Vagina (tissue), 2 donors: Measurements from ENCODE around the gene UTP11. TPM values are rescaled to one million over a fixed set of nuclear protein-coding genes. Genes with fewer than 3 reads are reported as not detected.

Experiments used
- DNase-seq, 2 donors: peaks; one replicate each; pipeline ENCODE4 v3.0.0-alpha.2; 2017; ENCODE audit errors: extremely low spot score in 2 of 2
- H3K27ac ChIP-seq: fragments of 200-600 bp; sonication (generic); one replicate; pipeline ENCODE4 v1.5.1; 2019
- H3K27me3 ChIP-seq: fragments of 200-600 bp; sonication (generic); one replicate; pipeline ENCODE4 v1.5.1; 2019
- H3K36me3 ChIP-seq, 2 donors: fragments of 200-600 bp; sonication (generic); one replicate each; pipeline ENCODE4 v1.5.1; 2017 to 2019
- H3K4me1 ChIP-seq: fragments of 200-600 bp; sonication (generic); one replicate; pipeline ENCODE4 v1.5.1; 2019
- H3K4me3 ChIP-seq, 2 donors: fragments of 200-600 bp; sonication (generic); 1 replicate in 1 of 2; 2 replicates in 1 of 2; pipeline ENCODE4 v1.5.1; 2016 to 2019
- H3K9me3 ChIP-seq: fragments of 200-600 bp; sonication (generic); one replicate; pipeline ENCODE4 v1.5.1; 2019
- CTCF ChIP-seq, 3 experiments: fragments of 450-650 bp in 2 of 3; fragments of 200-600 bp in 1 of 3; sonication (generic) in 1 of 3; IDR thresholded peaks; one replicate each; pipeline ENCODE4 v1.5.1; 2017 to 2019; ENCODE audit warnings: antibody characterized with exemption in 3 of 3, mild to moderate bottlenecking in 2 of 3, moderate library complexity in 2 of 3
- POLR2A ChIP-seq, 2 donors: fragments of 450-650 bp; IDR thresholded peaks; one replicate each; pipeline ENCODE4 v1.6.1; 2017; ENCODE audit warnings: antibody characterized with exemption in 2 of 2, mild to moderate bottlenecking in 2 of 2, moderate library complexity in 2 of 2
- POLR2AphosphoS5 ChIP-seq, 2 donors: sonication (generic); formaldehyde crosslinking; IDR thresholded peaks; one replicate each; pipeline ENCODE4 v1.9.0; 2017; ENCODE audit warnings: antibody characterized with exemption in 2 of 2, mild to moderate bottlenecking in 2 of 2, low read depth in 1 of 2; ENCODE audit not compliant: insufficient read depth in 1 of 2
- intact Hi-C: fragments of 100-400 bp; cut with DNase I; formaldehyde crosslinking; loops from one replicate; pipeline ENCODE4 v1.15.1; 2023
- total RNA-seq: library from RNA; depleted of rRNA; stranded (reverse); fragments of >200 nt; gene quantifications from one replicate; pipeline ENCODE4 v1.2.3, GENCODE V29; 2016

The UTP11 gene
- total RNA-seq, 1 donor from 2014 or later = 18.7 TPM

GRCh38 chr1:38062361-38063288, 50.1 kb downstream of the UTP11 start:
- no peaks in the 10 kb centered on the region for H3K4me1 ChIP-seq
- no peaks in the 10 kb centered on the region for H3K36me3 ChIP-seq
- no peaks in the 10 kb centered on the region for H3K9me3 ChIP-seq
- TF ChIP-seq CTCF (IDR thresholded peaks at IDR 0.05) (no peak), POLR2A (IDR thresholded peaks at IDR 0.05) (no peak), POLR2AphosphoS5 (IDR thresholded peaks at IDR 0.05; ENCODE audit: insufficient read depth in 1 of 2, low read depth in 1 of 2) (no peak)
- H3K27me3 ChIP-seq = no peaks in the 10 kb centered on the region
- intact Hi-C loops = no loop called here
- no peak overlapping the region for H3K4me3 ChIP-seq
- no peak for DNase-seq
- no peak overlapping the region for H3K27ac ChIP-seq

DNA sequence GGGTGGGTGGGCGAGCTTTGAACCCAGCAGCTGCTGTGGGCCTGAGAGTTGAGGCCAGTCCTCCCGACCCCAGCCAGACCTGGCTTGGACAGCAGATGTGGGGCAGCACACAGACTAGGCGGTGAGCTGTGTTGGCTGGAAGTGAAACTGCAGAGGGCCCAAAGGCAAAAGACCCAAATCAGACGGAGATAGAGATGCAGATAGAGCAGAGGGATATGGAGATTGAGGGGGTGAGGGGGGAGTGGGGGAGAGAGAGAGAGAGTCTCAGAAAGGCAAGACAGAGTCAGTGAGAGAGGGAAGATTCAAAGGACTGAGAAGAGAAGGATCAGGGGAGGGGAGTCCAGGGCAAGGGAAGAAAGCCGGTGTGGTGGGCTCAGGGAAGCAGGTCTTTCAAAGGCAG, 51.1 kb downstream of the UTP11 start:
- intact Hi-C loops = no loop called here
- H3K36me3 ChIP-seq = no peaks in the 10 kb centered on the region
- H3K27me3 ChIP-seq = no peaks in the 10 kb centered on the region
- no peak overlapping the region for H3K27ac ChIP-seq
- TF ChIP-seq POLR2AphosphoS5 (IDR thresholded peaks at IDR 0.05; ENCODE audit: insufficient read depth in 1 of 2, low read depth in 1 of 2) = no peak
- H3K9me3 ChIP-seq = no peaks in the 10 kb centered on the region
- H3K4me3 ChIP-seq = no peak overlapping the region
- DNase-seq = no peak
- no peaks in the 10 kb centered on the region for H3K4me1 ChIP-seq

GRCh38 chr1:38064197-38064903, 51.8 kb downstream of the UTP11 start:
- intact Hi-C loops = no loop called here

DNA sequence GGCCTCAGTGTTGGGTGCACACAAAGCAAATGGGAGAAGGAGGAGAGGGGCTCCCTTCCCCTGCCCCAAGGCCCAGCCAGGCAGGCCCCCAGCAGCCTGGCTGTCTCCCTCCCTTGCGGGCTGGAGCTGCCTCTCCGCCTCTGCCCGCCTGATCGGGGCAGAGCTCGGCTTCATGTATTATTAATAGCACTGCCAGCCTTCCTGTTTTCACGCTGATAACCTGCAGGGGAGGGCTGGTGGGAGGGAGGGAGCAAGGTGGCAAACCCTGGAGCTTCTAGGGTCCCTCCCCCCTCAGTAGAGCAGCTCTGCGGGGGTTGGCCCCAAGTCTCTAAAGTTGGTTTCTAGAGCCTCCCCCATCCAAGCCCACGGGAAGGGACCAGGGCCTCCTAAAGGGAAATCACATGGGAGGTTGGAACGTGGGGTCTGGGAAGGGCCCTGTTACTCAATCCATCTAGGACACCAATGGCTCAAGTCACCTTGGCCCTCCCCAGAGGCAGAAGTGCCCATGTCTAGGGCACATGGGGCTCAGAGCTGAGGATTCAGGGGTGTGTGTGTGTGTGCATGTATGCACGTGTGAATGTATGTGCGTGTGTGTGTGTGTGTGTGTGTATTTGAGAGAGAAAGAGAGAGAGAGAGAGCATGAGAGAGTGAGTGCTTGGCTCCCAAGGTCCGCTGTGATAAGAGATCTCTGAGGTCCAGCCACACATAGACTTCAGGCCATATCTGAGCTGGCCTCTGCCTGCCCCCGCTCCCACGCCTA, 55.9 kb downstream of the UTP11 start:
- Histone ChIP-seq H3K4me3 (no peak overlapping the region), H3K4me1 (peaks cover 15% of the 10 kb centered on the region), H3K27me3 (no peaks in the 10 kb centered on the region), H3K36me3 (no peaks in the 10 kb centered on the region), H3K9me3 (no peaks in the 10 kb centered on the region), H3K27ac (no peak overlapping the region)
- intact Hi-C loops = no loop called here
- TF ChIP-seq CTCF (IDR thresholded peaks at IDR 0.05) (no peak), POLR2A (IDR thresholded peaks at IDR 0.05) (no peak), POLR2AphosphoS5 (IDR thresholded peaks at IDR 0.05; ENCODE audit: insufficient read depth in 1 of 2, low read depth in 1 of 2) (no peak)
- no peak for DNase-seq

More at GRCh38 chr1:38064197-38064903, 51.8 kb downstream of the UTP11 start:
- TF ChIP-seq POLR2A (IDR thresholded peaks at IDR 0.05) = no peak
- TF ChIP-seq CTCF (IDR thresholded peaks at IDR 0.05) = no peak
- TF ChIP-seq POLR2AphosphoS5 (IDR thresholded peaks at IDR 0.05; ENCODE audit: insufficient read depth in 1 of 2, low read depth in 1 of 2) = no peak
- H3K4me1 ChIP-seq = no peaks in the 10 kb centered on the region
- no peaks in the 10 kb centered on the region for H3K9me3 ChIP-seq
- H3K36me3 ChIP-seq = no peaks in the 10 kb centered on the region
- no peak overlapping the region for H3K27ac ChIP-seq
- no peak overlapping the region for H3K4me3 ChIP-seq
- H3K27me3 ChIP-seq = no peaks in the 10 kb centered on the region
- no peak for DNase-seq

DNA sequence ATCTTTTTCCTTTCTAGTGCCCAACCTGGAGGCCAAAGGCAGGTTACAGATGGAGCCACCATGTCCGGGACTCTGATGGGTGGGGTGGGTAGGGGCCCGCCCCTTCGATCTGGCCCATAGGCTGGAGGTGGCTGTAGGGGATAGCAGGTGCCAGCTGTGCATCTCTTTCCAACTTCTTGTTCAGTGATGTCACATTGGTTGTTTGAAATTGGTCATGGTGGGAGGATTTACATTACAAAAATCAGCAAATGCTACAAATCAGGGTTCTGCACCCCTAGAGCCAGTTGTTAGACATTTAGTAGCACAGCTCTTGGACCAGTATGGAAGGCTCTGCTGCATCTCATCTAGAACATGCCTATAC, 56.4 kb downstream of the UTP11 start:
- H3K36me3 ChIP-seq = no peaks in the 10 kb centered on the region
- peaks cover 19% of the 10 kb centered on the region for H3K4me1 ChIP-seq
- H3K9me3 ChIP-seq = no peaks in the 10 kb centered on the region
- H3K27me3 ChIP-seq = no peaks in the 10 kb centered on the region
- DNase-seq = no peak
- no peak overlapping the region for H3K27ac ChIP-seq
- TF ChIP-seq CTCF (IDR thresholded peaks at IDR 0.05) (no peak), POLR2AphosphoS5 (IDR thresholded peaks at IDR 0.05; ENCODE audit: insufficient read depth in 1 of 2, low read depth in 1 of 2) (no peak), POLR2A (IDR thresholded peaks at IDR 0.05) (no peak)
- H3K4me3 ChIP-seq = no peak overlapping the region
- intact Hi-C loops = no loop called here
